ENCODE results near the gene GDF11.

DNA sequence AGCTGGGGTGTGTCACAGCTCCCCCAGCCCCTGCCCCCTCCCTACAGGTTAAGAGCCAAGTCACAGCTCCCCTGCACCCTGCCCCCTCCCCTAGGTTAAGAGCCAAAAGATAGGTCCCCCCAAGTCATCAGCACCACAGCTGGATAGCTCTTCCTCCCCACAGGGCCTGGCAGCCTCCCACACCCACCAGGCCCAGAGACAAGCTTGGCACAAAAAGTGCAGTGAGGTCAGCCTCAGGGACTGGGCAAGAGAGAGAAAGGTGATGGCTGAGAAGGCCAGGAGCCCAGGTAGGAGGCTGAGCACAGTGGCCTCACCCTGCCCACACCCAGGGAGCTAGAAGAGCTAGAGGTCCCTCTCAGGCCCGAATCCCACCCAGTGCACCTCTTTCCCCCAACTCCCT lies 44.0 kb upstream of the GDF11 start:
- TF ChIP-seq, protein P1, sequence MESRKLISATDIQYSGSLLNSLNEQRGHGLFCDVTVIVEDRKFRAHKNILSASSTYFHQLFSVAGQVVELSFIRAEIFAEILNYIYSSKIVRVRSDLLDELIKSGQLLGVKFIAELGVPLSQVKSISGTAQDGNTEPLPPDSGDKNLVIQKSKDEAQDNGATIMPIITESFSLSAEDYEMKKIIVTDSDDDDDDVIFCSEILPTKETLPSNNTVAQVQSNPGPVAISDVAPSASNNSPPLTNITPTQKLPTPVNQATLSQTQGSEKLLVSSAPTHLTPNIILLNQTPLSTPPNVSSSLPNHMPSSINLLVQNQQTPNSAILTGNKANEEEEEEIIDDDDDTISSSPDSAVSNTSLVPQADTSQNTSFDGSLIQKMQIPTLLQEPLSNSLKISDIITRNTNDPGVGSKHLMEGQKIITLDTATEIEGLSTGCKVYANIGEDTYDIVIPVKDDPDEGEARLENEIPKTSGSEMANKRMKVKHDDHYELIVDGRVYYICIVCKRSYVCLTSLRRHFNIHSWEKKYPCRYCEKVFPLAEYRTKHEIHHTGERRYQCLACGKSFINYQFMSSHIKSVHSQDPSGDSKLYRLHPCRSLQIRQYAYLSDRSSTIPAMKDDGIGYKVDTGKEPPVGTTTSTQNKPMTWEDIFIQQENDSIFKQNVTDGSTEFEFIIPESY (IDR thresholded peaks at IDR 0.05; ENCODE audit: borderline replicate concordance, low read depth): no peak
- TF ChIP-seq, protein P2, sequence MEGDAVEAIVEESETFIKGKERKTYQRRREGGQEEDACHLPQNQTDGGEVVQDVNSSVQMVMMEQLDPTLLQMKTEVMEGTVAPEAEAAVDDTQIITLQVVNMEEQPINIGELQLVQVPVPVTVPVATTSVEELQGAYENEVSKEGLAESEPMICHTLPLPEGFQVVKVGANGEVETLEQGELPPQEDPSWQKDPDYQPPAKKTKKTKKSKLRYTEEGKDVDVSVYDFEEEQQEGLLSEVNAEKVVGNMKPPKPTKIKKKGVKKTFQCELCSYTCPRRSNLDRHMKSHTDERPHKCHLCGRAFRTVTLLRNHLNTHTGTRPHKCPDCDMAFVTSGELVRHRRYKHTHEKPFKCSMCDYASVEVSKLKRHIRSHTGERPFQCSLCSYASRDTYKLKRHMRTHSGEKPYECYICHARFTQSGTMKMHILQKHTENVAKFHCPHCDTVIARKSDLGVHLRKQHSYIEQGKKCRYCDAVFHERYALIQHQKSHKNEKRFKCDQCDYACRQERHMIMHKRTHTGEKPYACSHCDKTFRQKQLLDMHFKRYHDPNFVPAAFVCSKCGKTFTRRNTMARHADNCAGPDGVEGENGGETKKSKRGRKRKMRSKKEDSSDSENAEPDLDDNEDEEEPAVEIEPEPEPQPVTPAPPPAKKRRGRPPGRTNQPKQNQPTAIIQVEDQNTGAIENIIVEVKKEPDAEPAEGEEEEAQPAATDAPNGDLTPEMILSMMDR (IDR thresholded peaks at IDR 0.05): no peak
- TF ChIP-seq, protein P3, sequence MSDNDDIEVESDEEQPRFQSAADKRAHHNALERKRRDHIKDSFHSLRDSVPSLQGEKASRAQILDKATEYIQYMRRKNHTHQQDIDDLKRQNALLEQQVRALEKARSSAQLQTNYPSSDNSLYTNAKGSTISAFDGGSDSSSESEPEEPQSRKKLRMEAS (IDR thresholded peaks at IDR 0.05; ENCODE audit: low read depth): no peak
- TF ChIP-seq MXI1 (IDR thresholded peaks at IDR 0.05; ENCODE audit: low read depth, low read length): no peak
- TF ChIP-seq, protein P4, sequence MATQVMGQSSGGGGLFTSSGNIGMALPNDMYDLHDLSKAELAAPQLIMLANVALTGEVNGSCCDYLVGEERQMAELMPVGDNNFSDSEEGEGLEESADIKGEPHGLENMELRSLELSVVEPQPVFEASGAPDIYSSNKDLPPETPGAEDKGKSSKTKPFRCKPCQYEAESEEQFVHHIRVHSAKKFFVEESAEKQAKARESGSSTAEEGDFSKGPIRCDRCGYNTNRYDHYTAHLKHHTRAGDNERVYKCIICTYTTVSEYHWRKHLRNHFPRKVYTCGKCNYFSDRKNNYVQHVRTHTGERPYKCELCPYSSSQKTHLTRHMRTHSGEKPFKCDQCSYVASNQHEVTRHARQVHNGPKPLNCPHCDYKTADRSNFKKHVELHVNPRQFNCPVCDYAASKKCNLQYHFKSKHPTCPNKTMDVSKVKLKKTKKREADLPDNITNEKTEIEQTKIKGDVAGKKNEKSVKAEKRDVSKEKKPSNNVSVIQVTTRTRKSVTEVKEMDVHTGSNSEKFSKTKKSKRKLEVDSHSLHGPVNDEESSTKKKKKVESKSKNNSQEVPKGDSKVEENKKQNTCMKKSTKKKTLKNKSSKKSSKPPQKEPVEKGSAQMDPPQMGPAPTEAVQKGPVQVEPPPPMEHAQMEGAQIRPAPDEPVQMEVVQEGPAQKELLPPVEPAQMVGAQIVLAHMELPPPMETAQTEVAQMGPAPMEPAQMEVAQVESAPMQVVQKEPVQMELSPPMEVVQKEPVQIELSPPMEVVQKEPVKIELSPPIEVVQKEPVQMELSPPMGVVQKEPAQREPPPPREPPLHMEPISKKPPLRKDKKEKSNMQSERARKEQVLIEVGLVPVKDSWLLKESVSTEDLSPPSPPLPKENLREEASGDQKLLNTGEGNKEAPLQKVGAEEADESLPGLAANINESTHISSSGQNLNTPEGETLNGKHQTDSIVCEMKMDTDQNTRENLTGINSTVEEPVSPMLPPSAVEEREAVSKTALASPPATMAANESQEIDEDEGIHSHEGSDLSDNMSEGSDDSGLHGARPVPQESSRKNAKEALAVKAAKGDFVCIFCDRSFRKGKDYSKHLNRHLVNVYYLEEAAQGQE (IDR thresholded peaks at IDR 0.05; ENCODE audit: low read depth, low read length): no peak
- TF ChIP-seq EZH2phosphoT487 (IDR thresholded peaks at IDR 0.05; ENCODE audit: borderline replicate concordance, low read depth): no peak
- no peak for TF ChIP-seq GABPA (IDR thresholded peaks at IDR 0.05; ENCODE audit: low read depth)
- TF ChIP-seq MEF2A (IDR thresholded peaks at IDR 0.05; ENCODE audit: borderline replicate concordance, low read depth): no peak
- TF ChIP-seq, protein P5, sequence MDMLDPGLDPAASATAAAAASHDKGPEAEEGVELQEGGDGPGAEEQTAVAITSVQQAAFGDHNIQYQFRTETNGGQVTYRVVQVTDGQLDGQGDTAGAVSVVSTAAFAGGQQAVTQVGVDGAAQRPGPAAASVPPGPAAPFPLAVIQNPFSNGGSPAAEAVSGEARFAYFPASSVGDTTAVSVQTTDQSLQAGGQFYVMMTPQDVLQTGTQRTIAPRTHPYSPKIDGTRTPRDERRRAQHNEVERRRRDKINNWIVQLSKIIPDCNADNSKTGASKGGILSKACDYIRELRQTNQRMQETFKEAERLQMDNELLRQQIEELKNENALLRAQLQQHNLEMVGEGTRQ (IDR thresholded peaks at IDR 0.05; ENCODE audit: borderline replicate concordance, low read depth, low read length): no peak
- TF ChIP-seq RCOR1 (IDR thresholded peaks at IDR 0.05; ENCODE audit: low read length): no peak
- no peak for TF ChIP-seq EP300 (IDR thresholded peaks at IDR 0.05; ENCODE audit: borderline replicate concordance in 1 of 2, low read depth in 1 of 2, low read length in 1 of 2)
- TF ChIP-seq JUND (IDR thresholded peaks at IDR 0.05): no peak
- TF ChIP-seq FOXM1 (IDR thresholded peaks at IDR 0.05; ENCODE audit: low read depth): no peak
- no peak for TF ChIP-seq SIN3A (IDR thresholded peaks at IDR 0.05; ENCODE audit: borderline replicate concordance, low read depth, low read length)

Data from SK-N-SH (cell line).